Fibroblast of mammary gland (primary cell): ENCODE measurements around the gene DNAAF8.

ENCODE experiments used
- DNase-seq: peaks from one replicate; pipeline ENCODE4 v3.0.0-alpha.2; 2010; ENCODE audit warnings: low read depth
- H3K4me3 ChIP-seq: 2 replicates; pipeline ENCODE4 v1.5.1; 2011; ENCODE audit warnings: low read depth, mild to moderate bottlenecking, low read length, moderate library complexity; ENCODE audit not compliant: control insufficient read depth
- TF ChIP-seq, protein P1 (sequence below): conservative IDR thresholded peaks from 2 replicates; pipeline ENCODE4 v1.5.1; 2011; ENCODE audit warnings: low read depth, low read length, inconsistent platforms; ENCODE audit not compliant: control insufficient read depth, insufficient read depth

Gene DNAAF8

DNA sequence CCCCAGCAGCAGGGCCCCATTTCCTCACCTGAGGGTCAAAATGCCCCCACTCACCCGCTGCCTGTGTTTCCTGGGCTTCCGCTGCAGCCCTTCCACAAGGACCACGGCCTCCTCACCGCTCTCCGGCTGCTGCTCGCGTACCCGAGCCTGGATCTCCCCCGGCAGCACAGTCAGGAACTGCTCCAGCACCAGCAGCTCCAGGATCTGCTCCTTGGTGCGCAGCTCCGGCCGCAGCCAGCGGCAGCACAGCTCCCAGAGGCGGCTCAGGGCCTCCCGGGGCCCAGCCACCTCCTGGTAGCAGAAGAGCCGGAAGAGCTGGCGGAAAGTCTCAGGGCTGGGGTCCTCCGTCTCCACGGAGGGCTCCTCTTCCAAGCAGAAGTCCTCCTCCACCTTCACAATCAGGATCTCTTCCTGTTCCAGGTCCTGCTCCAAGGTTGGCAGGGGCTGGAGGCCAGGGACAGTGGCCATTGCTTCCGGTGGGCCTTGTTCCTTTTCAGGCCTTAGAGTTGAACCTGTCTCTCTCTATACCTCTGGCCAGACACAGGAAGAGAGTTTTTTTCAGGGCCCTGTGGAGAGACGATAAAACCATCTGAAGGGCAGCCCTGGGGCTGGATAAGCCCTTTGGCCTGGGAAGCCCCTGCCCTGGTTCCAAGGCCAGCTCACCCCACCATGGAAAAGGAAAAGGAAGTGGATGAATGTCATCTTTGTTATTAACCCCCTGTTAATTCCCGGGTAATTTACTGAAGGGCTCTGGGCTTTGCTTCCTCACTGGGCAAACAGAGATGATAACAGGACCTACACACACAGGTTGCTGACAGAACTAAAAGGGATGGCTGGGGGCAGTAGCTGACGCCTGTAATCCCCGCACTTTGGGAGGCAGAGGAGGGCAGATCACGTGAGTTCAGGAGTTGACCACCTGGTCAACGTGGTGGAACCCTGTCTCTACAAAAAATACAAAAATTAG is 31.5 kb downstream of the DNAAF8 start:
- H3K4me3 ChIP-seq, result peak overlapping the region; percentile 85
- DNase-seq, result no peak
- TF ChIP-seq, protein P1, sequence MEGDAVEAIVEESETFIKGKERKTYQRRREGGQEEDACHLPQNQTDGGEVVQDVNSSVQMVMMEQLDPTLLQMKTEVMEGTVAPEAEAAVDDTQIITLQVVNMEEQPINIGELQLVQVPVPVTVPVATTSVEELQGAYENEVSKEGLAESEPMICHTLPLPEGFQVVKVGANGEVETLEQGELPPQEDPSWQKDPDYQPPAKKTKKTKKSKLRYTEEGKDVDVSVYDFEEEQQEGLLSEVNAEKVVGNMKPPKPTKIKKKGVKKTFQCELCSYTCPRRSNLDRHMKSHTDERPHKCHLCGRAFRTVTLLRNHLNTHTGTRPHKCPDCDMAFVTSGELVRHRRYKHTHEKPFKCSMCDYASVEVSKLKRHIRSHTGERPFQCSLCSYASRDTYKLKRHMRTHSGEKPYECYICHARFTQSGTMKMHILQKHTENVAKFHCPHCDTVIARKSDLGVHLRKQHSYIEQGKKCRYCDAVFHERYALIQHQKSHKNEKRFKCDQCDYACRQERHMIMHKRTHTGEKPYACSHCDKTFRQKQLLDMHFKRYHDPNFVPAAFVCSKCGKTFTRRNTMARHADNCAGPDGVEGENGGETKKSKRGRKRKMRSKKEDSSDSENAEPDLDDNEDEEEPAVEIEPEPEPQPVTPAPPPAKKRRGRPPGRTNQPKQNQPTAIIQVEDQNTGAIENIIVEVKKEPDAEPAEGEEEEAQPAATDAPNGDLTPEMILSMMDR, result no peak

DNA sequence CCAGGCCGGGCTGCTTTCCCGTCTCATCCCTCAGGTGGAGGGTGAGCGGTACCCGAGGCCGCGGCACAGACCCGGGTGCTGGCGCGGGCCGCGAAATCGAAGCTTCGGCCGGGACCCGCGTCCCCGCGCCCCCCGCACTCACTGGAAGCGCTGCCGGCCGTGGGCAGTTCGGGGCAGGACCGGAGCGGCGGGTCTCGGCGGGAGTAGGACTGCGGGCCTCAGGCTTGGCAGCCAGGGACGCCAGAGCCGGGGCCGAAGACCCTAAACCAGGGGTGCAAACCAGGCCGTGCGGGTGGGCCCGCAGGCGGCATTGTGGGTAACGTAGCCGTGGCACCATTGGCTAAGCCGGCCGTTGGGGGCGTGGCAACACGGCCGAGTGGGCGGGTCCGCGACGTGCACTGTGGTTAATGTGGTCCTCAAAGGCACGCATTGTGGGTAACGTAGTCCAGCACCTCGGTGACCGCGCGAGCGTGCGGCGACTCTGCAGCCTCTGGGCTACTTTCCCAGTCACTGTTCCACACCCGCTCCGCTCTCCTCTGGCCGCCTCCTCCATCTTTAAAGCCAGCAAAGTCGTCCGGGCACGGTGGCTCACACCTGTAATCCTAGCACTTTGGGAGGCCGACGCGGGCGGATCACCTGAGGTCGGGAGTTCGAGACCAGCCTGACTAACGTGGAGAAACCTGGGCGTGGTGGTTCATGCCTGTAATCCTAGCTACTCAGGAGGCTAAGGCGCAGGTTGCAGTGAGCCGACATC is 32.7 kb downstream of the DNAAF8 start, which contains the start of gene ZNF500:
TSS of gene ZNF500 (minus strand) at position 288 of the 754 bp plus-strand sequence. CDS start 1,184 bp downstream, outside the sequence.
- H3K4me3 ChIP-seq, result peak within 1 kb of the TSS; percentile 85

DNA sequence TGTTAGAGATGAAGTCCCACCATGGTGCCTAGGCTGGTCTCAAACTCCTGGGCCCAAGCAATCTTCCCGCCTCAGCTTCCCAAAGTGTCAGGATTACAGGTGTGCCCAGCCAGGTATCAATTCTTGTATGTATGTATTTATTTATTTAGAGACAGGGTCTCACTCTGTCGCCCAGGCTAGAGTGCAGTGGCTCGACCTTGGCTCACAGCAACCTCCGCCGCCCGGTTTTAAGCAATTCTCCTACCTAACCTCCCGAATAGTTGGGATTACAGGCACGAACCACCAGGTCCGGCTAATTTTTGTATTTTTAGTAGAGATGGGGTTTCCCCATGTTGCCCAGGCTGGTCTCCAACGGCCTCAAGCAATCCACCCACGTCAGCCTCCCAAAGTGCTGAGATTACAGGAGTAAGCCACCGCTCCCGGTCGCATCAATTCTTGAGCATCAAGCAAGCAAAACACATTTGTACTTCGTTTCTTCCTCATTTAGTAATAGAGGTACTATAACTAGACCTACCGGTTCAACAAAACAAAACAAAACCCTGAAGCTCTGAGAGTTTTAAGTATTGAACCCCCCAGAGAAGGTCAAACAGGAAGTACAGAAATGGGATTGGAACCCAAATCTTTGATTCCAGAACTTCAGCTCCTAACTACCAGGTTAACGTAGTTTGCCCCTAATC is 33.7 kb downstream of the DNAAF8 start:
- TF ChIP-seq, protein P1, result no peak
- peak overlapping the region; percentile 53 for H3K4me3 ChIP-seq
- DNase-seq, result peak; percentile 45

More for the DNA sequence above, 32.7 kb downstream of the DNAAF8 start, which contains the start of gene ZNF500:
- peak; percentile 94 for DNase-seq
- TF ChIP-seq, protein P1, result no peak

DNA sequence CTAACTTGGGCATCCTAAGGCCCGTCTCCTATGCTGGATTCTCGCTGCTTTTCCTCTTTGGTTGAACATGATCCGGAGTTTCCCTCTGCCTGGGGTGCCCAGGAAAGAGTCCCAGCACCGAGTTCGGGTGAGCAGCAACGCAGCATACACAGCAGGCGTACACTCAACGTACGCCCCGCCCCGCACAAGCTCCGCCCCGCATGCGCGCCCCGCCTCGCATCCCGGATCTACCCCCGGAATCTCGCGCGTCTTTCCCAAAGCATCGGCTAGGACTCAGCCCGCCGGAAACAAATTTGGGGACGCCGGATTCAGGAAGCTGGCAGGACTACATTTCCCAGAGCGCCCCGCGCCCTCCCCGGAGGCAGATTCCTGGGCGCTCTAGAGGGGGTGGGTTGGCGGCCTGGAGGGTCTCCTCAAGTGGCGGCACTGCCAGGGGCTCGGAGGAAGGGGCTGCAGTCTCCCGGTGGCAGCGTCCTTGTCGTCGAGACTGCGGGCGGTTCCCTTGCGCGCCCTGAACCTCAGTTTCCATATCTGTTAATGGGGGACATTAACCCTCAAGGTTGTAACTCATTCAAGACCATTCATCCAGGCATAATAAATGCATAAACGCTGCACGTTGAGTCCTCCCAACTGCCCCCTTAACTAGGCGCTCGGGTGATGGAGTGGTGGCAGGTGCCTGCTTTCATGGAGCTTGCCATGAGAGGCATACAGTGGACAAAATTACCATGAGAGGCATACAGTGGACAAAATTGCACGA is 34.4 kb downstream of the DNAAF8 start:
- peak overlapping the region; percentile 53 for H3K4me3 ChIP-seq
- TF ChIP-seq, protein P1, result no peak
- peak; percentile 91 for DNase-seq

DNA sequence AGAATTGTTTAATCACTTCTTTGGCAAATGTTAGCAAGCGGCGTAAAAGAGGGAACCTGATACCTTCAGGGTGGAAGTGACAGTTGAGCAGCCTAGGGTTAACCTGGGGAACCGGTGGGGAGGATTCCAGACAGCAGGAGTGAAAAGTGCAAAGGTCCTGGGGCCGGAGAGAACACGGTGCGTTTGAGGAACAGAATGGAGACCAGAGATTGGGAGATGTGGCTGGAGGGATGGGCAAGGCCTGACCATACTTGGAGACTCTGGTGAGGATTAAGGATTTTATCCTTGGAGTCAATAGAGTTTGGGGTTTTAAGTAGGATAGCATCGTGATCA is 34.9 kb downstream of the DNAAF8 start:
- peak overlapping the region; percentile 53 for H3K4me3 ChIP-seq
- TF ChIP-seq, protein P1, result no peak
- DNase-seq, result no peak
